HCT116 (cell line): ENCODE data around the gene TAF1B. TPM values are rescaled to one million over a fixed set of nuclear protein-coding genes. Genes with fewer than 3 reads are reported as not detected.

Experiments
- ATAC-seq: fragments of 200-7000 bp; cut with Tn5 transposase; 2 replicates; pipeline ENCODE4 v1.9.1; 2020; ENCODE audit warnings: mild to moderate bottlenecking, moderate library complexity
- BruUV-seq: library from RNA; stranded (reverse); fragments of 400-500 nt; replicated peaks from 2 replicates; lab custom pipeline; 2021; lab: Mats Ljungman, UMichigan
- CTCF ChIA-PET: fragments of 300-600 bp; sonication (Branson Sonifier 250); formaldehyde crosslinking; loops from one replicate; lab custom pipeline; 2021; ENCODE audit warnings: antibody characterized with exemption; lab: Charles Lee
- POLR2A ChIA-PET: fragments of 300-600, 350-600 bp; sonication (Branson Sonifier 250); formaldehyde crosslinking; loops from one replicate; lab custom pipeline; 2021; ENCODE audit warnings: antibody characterized with exemption; lab: Charles Lee
- RAD21 ChIA-PET, 2 experiments: fragments of 300-600 bp; sonication (Branson Sonifier 250); formaldehyde crosslinking; loops; one replicate each; lab custom pipeline; 2023; ENCODE audit warnings: low total read pairs in 2 of 2; ENCODE audit not compliant: uncharacterized antibody in 2 of 2, unreplicated experiment in 2 of 2, low non-redundant PET in 1 of 2; lab: Charles Lee
- DNase-seq: peaks from one replicate; pipeline ENCODE4 v3.0.0-alpha.2; 2010; ENCODE audit warnings: low read depth, low spot score
- H2AFZ ChIP-seq: fragments of 200-600 bp; shearing (Covaris generic), sonication (generic); 2 replicates; pipeline ENCODE4 v1.6.1; 2017; ENCODE audit warnings: low read depth, mixed run types, mixed read lengths, antibody characterized with exemption, low read length; ENCODE audit not compliant: poor library complexity, severe bottlenecking
- H3K27ac ChIP-seq: 2 replicates; pipeline ENCODE4 v1.5.1; 2012; ENCODE audit warnings: low read depth, low read length
- H3K27me3 ChIP-seq: fragments of 200-600 bp; sonication (generic); 2 replicates; pipeline ENCODE4 v1.6.1; 2016; ENCODE audit warnings: mixed run types, low read length, mixed read lengths; ENCODE audit not compliant: insufficient read depth
- H3K36me3 ChIP-seq, 2 experiments: fragments of 200-500 bp in 1 of 2; fragments of 200-600 bp in 1 of 2; sonication (Bioruptor generic) in 1 of 2; sonication (generic) in 1 of 2; 2 replicates each; pipeline versions ENCODE4 v1.5.1 to v1.6.1; 2014 to 2016; ENCODE audit warnings: low read length in 2 of 2, inconsistent platforms in 1 of 2, mixed read lengths in 1 of 2, mixed run types in 1 of 2; ENCODE audit not compliant: insufficient read depth in 2 of 2, control insufficient read depth in 1 of 2
- H3K4me1 ChIP-seq, 2 experiments: fragments of 200-600 bp in 1 of 2; sonication (generic) in 1 of 2; 2 replicates each; pipeline versions ENCODE4 v1.5.1 to v1.6.1; 2012 to 2017; ENCODE audit warnings: low read length in 2 of 2, inconsistent platforms in 1 of 2, mild to moderate bottlenecking in 1 of 2, mixed read lengths in 1 of 2, mixed run types in 1 of 2, moderate library complexity in 1 of 2; ENCODE audit not compliant: insufficient read depth in 2 of 2, control insufficient read depth in 1 of 2
- H3K4me2 ChIP-seq: fragments of 200-600 bp; sonication (generic); 2 replicates; pipeline ENCODE4 v1.6.1; 2017; ENCODE audit warnings: mixed run types, low read length, mixed read lengths
- H3K4me3 ChIP-seq, 2 experiments: fragments of 200-600 bp in 1 of 2; sonication (generic) in 1 of 2; replicated peaks in 1 of 2; 2 replicates each; pipeline ENCODE4 v1.5.1; 2011 to 2016; ENCODE audit warnings: low read length in 2 of 2, control low read depth in 1 of 2, low read depth in 1 of 2, mild to moderate bottlenecking in 1 of 2, mixed read lengths in 1 of 2, mixed run types in 1 of 2
- H3K79me2 ChIP-seq: fragments of 200-600 bp; sonication (generic); 2 replicates; pipeline ENCODE4 v1.6.1; 2017; ENCODE audit warnings: mild to moderate bottlenecking, mixed run types, low read length, moderate library complexity, mixed read lengths; ENCODE audit not compliant: insufficient read depth
- H3K9ac ChIP-seq: fragments of 200-600 bp; sonication (generic); 2 replicates; pipeline ENCODE4 v1.6.1; 2016; ENCODE audit warnings: low read length, mixed read lengths
- H3K9me2 ChIP-seq: fragments of 200-600 bp; sonication (generic), shearing (Covaris generic); 2 replicates; pipeline ENCODE4 v1.6.1; 2017; ENCODE audit warnings: mixed run types, mild to moderate bottlenecking, moderate library complexity; ENCODE audit not compliant: insufficient read depth
- H3K9me3 ChIP-seq, 2 experiments: fragments of 200-500 bp in 1 of 2; fragments of 200-600 bp in 1 of 2; sonication (Bioruptor generic) in 1 of 2; sonication (generic) in 1 of 2; 2 replicates each; pipeline ENCODE4 v1.6.1; 2014 to 2017; ENCODE audit warnings: low read length in 2 of 2, mixed read lengths in 2 of 2, inconsistent platforms in 1 of 2, low read depth in 1 of 2, mild to moderate bottlenecking in 1 of 2, mixed run types in 1 of 2, moderate library complexity in 1 of 2; ENCODE audit not compliant: control insufficient read depth in 1 of 2, insufficient read depth in 1 of 2
- H4K20me1 ChIP-seq: fragments of 200-600 bp; sonication (generic), shearing (Covaris generic); 2 replicates; pipeline ENCODE4 v1.6.1; 2017; ENCODE audit warnings: mixed run types, mild to moderate bottlenecking, moderate library complexity; ENCODE audit not compliant: insufficient read depth
- CBX3 ChIP-seq: IDR thresholded peaks from 2 replicates; pipeline ENCODE4 v1.6.1; 2012; ENCODE audit warnings: low read depth
- CEBPB ChIP-seq: IDR thresholded peaks from 2 replicates; pipeline ENCODE4 v1.6.1; 2012; ENCODE audit warnings: low read depth
- ELF1 ChIP-seq: IDR thresholded peaks from 2 replicates; pipeline ENCODE4 v1.6.1; 2012; ENCODE audit warnings: low read depth, borderline replicate concordance
- JUND ChIP-seq: IDR thresholded peaks from 2 replicates; pipeline ENCODE4 v1.6.1; 2012
- MAX ChIP-seq: IDR thresholded peaks from 2 replicates; pipeline ENCODE4 v1.6.1; 2012
- POLR2A ChIP-seq: IDR thresholded peaks from 2 replicates; pipeline ENCODE4 v1.7.0; 2011; ENCODE audit warnings: borderline replicate concordance; ENCODE audit not compliant: insufficient read depth, insufficient read length; ENCODE audit errors: extremely low read depth
- RAD21 ChIP-seq: IDR thresholded peaks from 2 replicates; pipeline ENCODE4 v1.6.1; 2012; ENCODE audit warnings: low read depth, mild to moderate bottlenecking
- REST ChIP-seq: IDR thresholded peaks from 2 replicates; pipeline ENCODE4 v1.6.1; 2012; ENCODE audit warnings: low read depth
- SP1 ChIP-seq: IDR thresholded peaks from 2 replicates; pipeline ENCODE4 v1.6.1; 2012; ENCODE audit warnings: low read depth
- SRF ChIP-seq: IDR thresholded peaks from 2 replicates; pipeline ENCODE4 v1.6.1; 2012; ENCODE audit warnings: low read depth
- TCF7L2 ChIP-seq: IDR thresholded peaks from 2 replicates; pipeline ENCODE4 v1.7.0; 2011; ENCODE audit warnings: borderline replicate concordance, inconsistent platforms; ENCODE audit not compliant: insufficient read depth, insufficient read length; ENCODE audit errors: extremely low read depth
- ZNF274 ChIP-seq: fragments of 200-500 bp; sonication (Bioruptor generic); IDR thresholded peaks from 2 replicates; pipeline ENCODE4 v1.6.1; 2014; ENCODE audit warnings: mild to moderate bottlenecking, low read depth, low read length, inconsistent platforms
- intact Hi-C: fragments of 100-400 bp; cut with micrococcal nuclease; formaldehyde crosslinking; loops from 2 replicates; pipeline ENCODE4 v1.10.0; 2022
- total RNA-seq: library from RNA; stranded (reverse); gene quantifications from one replicate; pipeline ENCODE4 v1.2.1, GENCODE V29; 2021; ENCODE audit not compliant: unreplicated experiment
- TF ChIP-seq, protein P1 (sequence below): IDR thresholded peaks from 2 replicates; pipeline ENCODE4 v1.6.1; 2011; ENCODE audit warnings: mild to moderate bottlenecking, low read length, moderate library complexity; ENCODE audit not compliant: insufficient replicate concordance; ENCODE audit errors: extremely low read depth
- TF ChIP-seq, protein P2 (sequence below): IDR thresholded peaks from 2 replicates; pipeline ENCODE4 v1.6.1; 2012

The TAF1B gene
- total RNA-seq, 1 experiment from 2014 or later = 27.9 TPM

DNA sequence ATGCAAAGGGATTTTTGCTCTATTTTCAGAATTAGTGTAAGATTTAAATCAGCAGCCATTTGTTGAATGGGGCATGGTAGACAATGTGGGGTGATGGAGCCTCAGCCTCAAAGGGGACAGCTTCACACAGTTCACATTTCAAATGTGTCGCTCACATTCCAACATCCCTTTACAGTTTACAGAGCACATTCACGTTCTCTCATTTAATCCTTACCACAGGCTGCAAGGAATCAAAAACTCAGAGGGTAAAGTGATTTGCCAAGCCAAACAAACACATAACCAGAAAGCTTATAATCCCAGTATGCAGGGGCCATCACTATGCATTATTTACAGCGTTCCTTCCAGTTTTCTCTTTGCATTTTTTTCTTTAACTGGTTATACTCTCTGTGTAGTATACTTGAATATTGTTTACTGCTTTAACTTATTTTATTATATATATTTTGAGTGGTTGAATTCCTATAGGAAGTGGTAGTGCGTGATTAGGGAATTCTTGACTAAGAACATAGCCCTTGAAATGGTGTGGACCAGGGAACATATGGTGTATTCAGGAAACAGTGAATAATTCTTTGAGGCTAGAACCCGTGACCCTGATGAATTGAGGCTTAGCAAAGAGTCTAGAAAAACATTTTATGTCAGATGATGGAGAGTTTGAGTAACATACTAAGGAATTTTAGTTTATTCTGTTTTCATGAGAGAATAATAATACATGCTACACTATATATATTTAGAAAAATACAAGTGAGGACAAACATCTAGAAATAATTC lies 18.1 kb upstream of the TAF1B start:
- Histone ChIP-seq H3K27ac (no peak overlapping the region), H3K79me2 (no peaks in the 10 kb centered on the region), H3K4me3 (no peak overlapping the region), H3K27me3 (no peaks in the 10 kb centered on the region), H3K36me3 (no peaks in the 10 kb centered on the region), H3K9me3 (no peaks in the 10 kb centered on the region), H3K4me2 (no peak overlapping the region), H3K9me2 (no peaks in the 10 kb centered on the region), H3K9ac (no peak overlapping the region), H2AFZ (no peak overlapping the region), H3K4me1 (peaks cover 12 to 18% of the 10 kb centered on the region in 2 experiments), H4K20me1 (no peaks in the 10 kb centered on the region)
- CTCF ChIA-PET = no interaction called here
- ATAC-seq = no peak
- BruUV-seq = no TSS peak
- no peak for TF ChIP-seq ELF1
- TF ChIP-seq TCF7L2 = no peak
- DNase-seq = no peak
- intact Hi-C loops = no loop called here
- POLR2A ChIA-PET = no interaction called here
- RAD21 ChIA-PET = no interaction called here

DNA sequence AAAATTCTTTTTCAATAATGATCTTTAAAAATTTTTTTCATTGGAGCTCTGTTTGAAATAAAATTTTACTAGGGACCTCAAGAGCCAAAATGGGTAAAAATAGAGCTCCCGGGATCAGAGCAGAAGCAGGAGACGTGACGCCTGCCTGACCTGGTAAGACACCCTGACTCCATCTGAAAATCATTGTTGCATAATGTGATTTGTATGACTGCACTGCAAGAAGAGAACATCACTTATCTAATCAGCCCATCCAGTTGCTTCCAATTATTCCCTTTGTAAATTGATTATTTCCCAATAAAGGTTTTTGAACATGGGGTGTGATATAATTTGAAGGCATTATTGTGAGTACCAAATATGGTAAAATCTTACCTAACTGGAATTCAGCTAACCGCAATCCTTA lies 17.1 kb upstream of the TAF1B start:
- H3K9me2 ChIP-seq = no peaks in the 10 kb centered on the region
- no peak overlapping the region for H3K27ac ChIP-seq
- H3K4me1 ChIP-seq = peaks cover 19 to 24% of the 10 kb centered on the region in 2 experiments
- no peak overlapping the region for H3K9ac ChIP-seq
- no peak overlapping the region for H3K4me3 ChIP-seq
- ChIA-PET CTCF (no interaction called here), POLR2A (no interaction called here), RAD21 (no interaction called here)
- H3K9me3 ChIP-seq = no peaks in the 10 kb centered on the region
- intact Hi-C loops = no loop called here
- no peaks in the 10 kb centered on the region for H3K79me2 ChIP-seq
- no peaks in the 10 kb centered on the region for H3K36me3 ChIP-seq
- no TSS peak for BruUV-seq
- H3K4me2 ChIP-seq = no peak overlapping the region
- no peak overlapping the region for H2AFZ ChIP-seq
- H4K20me1 ChIP-seq = no peaks in the 10 kb centered on the region
- no peaks in the 10 kb centered on the region for H3K27me3 ChIP-seq
- ATAC-seq (no peak), DNase-seq (no peak)
- TF ChIP-seq CBX3 = no peak
- TF ChIP-seq, protein P1, sequence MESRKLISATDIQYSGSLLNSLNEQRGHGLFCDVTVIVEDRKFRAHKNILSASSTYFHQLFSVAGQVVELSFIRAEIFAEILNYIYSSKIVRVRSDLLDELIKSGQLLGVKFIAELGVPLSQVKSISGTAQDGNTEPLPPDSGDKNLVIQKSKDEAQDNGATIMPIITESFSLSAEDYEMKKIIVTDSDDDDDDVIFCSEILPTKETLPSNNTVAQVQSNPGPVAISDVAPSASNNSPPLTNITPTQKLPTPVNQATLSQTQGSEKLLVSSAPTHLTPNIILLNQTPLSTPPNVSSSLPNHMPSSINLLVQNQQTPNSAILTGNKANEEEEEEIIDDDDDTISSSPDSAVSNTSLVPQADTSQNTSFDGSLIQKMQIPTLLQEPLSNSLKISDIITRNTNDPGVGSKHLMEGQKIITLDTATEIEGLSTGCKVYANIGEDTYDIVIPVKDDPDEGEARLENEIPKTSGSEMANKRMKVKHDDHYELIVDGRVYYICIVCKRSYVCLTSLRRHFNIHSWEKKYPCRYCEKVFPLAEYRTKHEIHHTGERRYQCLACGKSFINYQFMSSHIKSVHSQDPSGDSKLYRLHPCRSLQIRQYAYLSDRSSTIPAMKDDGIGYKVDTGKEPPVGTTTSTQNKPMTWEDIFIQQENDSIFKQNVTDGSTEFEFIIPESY = no peak
- no peak for TF ChIP-seq ELF1
- TF ChIP-seq POLR2A = no peak
- no peak for TF ChIP-seq ZNF274
- no peak for TF ChIP-seq RAD21
- TF ChIP-seq SRF = no peak
- no peak for TF ChIP-seq SP1
- no peak for TF ChIP-seq REST
- no peak for TF ChIP-seq JUND
- TF ChIP-seq TCF7L2 = no peak
- TF ChIP-seq MAX = no peak
- no peak for TF ChIP-seq CEBPB
- TF ChIP-seq, protein P2, sequence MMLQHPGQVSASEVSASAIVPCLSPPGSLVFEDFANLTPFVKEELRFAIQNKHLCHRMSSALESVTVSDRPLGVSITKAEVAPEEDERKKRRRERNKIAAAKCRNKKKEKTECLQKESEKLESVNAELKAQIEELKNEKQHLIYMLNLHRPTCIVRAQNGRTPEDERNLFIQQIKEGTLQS = no peak
